HG03378 (cell line): ENCODE results near the gene HSBP1L1.
A peak's percentile ranks its signal among the peaks of the same experiment; 100 is the strongest.
"Not testable (repeated sequence)": the region's sequence is repeated elsewhere in the genome, so short reads cannot be mapped to it uniquely, and the experiment has no call there.

Source experiments
- ATAC-seq: cut with Tn5 transposase; IDR thresholded peaks from one replicate; pipeline ENCODE4 v1.9.1; 2021; ENCODE audit warnings: mild to moderate bottlenecking, moderate library complexity; ENCODE audit not compliant: unreplicated experiment

HSBP1L1 gene

DNA sequence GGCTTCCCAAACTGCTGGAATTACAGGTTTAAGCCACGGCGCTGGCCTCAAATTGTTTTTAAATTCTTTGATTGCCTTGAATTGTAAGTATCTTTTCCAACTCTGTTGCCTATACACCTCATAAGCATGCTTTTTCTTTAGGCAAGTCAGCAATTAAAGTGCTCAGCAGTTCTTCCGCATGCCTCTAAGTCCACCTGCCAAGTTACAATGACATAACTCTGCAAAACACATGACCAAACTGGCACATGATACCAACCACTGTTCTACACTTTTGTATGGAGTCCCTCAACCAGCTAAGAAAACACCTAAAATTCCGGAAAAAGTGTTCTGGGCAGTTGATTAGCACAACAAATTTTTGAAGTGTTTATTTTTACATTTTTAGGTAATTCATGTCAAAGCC lies 18.8 kb downstream of the HSBP1L1 start:
- ATAC-seq, result no peak

DNA sequence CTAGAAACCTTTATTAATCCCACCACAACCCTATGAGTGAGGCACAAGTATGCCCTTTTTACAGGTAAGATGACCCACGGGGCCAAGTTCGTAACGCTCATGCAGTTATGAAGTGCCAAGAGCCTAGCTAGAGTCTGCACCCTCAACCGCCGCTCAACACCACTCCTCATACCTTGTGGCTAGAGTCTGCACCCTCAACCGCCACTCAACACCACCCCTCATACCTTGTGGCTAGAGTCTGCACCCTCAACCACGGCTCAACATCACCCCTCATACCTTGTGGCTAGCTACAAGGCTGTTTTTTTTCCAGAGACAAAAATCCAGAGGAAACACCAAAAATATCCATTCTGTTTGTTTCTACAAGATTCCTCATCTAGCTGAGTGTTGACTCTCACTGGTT lies 19.4 kb downstream of the HSBP1L1 start:
- ATAC-seq, result no peak

GRCh38 chr18:79985172-79985571 lies 20.7 kb downstream of the HSBP1L1 start:
- no peak for ATAC-seq

- no peak for ATAC-seq
Measured at GRCh38 chr18:79986726-79987125, 22.3 kb downstream of the HSBP1L1 start.

GRCh38 chr18:79987566-79987965 lies 23.1 kb downstream of the HSBP1L1 start:
- ATAC-seq, result no peak

DNA sequence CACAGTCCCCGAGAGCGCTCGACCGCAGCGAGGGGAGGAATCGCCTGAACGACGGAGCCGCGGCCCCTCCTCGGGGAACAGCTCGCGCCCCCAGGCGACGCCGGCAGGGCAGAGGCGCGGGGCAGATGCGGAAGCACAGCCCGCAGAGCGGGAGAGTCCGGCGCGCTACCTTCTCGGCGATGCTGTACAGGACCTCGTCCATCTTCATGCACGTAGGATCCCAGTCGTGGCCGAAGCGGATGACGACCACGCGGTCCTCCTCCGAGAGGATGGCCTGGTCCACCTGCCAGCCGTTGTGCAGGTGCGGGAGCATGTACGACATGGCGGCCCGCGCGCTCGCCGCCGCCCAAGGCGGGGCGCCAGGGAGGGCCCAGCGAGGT lies 23.6 kb downstream of the HSBP1L1 start:
- ATAC-seq, result peak; percentile 53

DNA sequence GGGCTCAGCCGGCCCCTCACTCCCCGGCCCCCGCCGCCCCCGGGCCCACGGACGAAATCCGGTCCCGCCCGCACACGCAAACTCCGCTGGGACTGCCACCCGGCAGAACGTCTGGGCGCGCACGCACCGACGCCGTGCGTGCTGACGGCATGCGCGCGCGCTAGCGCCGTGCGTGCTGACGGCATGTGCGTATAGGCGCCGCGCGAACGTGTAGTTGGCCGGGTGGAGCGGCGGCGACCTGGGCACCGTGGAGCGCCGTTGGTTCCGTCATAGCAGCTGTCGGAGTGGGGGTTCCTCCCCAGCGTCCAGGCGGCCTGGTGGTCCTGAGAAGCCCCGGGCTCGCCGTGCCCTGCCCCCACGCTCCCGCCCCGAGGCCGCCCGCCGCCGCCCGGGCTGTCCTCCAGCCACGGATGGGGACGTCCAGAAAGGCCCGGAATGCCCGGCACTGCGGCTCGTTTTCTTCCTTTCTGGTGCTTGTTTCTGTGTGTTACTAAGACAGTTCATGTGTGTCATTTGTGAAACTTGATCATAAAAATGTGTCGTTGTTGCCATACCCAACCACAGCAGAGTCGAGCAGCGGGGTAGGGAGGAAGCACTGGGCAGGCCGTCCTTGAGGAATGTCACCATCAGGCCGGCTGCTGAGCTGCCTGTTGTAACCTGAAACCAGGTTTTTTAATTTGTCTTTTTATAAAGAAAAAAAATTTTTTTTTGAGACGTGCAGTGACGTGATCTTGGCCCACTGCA lies 24.2 kb downstream of the HSBP1L1 start, which contains the start of gene TXNL4A:
TXNL4A (minus strand) TSS at position 113 of the 744 bp plus-strand sequence. CDS start 171 bp downstream, outside the sequence.
- peak; percentile 81 for ATAC-seq

GRCh38 chr18:79989195-79989497 lies 24.7 kb downstream of the HSBP1L1 start:
- no peak for ATAC-seq

DNA sequence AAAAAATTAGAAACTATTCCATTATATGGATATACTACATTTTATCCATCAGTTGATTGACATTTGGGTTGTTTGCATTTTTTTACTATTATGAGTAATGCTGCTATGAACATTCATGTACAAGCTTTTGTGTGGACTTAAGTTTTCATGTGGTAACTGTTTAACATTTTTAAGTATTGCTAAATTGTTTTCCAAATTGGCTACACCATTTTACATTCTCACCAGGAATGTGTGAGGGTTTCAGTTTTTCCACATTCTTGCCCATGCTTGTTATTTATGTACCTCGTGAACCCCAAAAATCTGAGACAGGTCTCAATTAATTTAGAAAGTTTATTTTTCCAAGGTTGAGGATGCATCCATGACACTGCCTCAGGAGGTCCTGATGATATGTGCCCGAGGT lies 27.1 kb downstream of the HSBP1L1 start:
- ATAC-seq, result no peak

DNA sequence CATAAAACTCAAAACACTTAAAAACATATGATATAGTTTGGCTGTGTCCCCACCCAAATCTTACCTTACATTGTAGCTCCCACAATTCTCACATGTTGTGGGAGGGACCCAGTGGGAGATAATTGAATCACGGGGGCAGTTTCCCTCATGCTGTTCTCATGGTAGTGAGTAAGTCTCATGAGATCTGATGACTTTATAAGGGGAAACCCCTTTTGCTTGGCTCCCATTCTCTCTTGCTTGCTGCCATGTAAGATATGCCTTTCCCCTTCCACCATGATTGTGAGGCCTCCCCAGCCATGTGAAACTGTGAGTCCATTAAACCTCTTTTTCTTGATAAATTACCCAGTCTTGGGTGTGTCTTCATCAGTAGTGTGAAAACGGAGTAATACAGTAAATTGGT lies 35.3 kb downstream of the HSBP1L1 start:
- not testable (repeated sequence) for ATAC-seq

- no peak for ATAC-seq
Measured at GRCh38 chr18:80000877-80001276, 36.4 kb downstream of the HSBP1L1 start.

DNA sequence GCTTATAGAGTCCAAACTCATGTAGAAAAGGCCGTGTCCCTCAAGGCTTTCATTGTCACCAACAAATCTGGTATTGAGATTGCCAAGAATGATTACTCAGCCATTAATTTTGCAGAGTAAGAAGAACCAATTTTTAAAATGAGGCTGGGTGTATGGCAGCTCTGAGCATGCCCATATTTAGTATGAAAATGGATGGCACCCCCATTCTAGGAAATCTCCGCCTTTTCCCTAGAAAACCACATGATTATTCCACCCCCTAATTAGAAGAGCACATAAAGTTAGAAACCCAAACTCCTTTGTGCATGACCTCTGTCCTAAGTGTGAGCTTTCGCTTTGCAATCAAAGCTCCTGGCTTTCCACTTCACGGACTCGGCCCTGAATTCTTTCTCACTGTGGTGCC lies 38.0 kb downstream of the HSBP1L1 start:
- ATAC-seq, result no peak

GRCh38 chr18:80004600-80005342 lies 40.3 kb downstream of the HSBP1L1 start:
- no peak for ATAC-seq

DNA sequence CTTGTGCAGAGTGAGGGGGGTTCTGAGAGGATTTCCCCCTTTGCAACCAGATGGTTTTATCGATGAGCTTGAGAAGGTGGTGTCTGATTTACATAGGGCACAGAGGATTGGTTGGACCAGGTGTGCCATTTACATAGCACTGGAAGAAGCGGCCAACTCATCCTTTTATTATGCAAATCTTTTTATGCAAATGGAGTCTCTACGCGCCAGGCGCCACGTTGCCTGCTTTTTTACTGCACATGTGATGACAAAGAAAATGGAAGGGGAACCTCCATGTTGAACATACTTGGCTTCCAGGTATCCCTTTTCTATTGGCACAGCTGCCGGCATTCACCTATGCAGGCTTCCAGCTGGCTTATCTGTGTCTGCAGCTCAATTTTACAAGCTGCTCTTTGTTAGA lies 42.3 kb downstream of the HSBP1L1 start:
- no peak for ATAC-seq

DNA sequence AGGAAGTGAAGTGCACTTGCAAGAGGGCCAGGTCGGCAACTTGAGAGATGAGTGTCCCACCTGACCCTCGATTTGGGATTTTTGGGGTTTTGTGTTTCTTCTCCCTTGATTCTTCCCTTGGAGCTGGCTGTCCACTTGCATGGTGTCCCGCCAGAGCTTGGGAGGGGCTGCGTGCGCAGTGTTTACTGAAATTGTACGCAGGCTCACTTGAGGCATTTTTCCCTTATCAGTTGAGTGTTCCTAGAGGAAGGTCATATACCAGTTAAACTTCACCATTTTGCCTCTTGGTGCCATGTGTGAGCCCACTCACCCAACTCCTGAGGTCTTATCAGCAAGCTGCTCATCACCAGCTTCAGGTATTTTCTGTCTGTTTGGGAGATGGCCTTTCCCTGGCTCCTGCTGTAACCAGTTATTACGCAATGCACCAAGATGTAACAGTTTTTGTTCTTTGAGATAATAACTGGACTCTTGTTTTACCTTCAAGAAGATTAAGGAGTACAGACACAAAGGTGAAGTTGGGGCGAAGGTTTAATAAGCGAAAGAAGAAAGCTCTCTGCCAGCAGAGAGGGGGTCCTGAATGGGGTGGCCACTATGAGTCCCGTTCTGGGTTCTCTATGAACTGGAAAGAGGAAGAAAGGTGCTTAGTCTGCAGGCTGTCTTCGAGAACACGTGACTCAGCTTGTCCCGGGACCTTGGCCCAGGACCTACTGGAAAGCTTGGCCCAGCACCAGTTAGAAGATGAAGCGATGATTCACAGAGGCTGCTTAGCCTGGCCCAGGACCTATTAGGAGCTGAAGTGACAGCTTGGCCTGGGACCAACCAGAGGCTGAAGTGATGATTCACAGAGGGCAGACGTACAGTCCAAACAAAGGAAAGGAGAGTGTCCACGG lies 45.5 kb downstream of the HSBP1L1 start:
- no peak for ATAC-seq

- no peak for ATAC-seq
Measured at GRCh38 chr18:80010551-80010906, 46.1 kb downstream of the HSBP1L1 start.

GRCh38 chr18:80011496-80012137 lies 47.2 kb downstream of the HSBP1L1 start:
- not testable (repeated sequence) for ATAC-seq

DNA sequence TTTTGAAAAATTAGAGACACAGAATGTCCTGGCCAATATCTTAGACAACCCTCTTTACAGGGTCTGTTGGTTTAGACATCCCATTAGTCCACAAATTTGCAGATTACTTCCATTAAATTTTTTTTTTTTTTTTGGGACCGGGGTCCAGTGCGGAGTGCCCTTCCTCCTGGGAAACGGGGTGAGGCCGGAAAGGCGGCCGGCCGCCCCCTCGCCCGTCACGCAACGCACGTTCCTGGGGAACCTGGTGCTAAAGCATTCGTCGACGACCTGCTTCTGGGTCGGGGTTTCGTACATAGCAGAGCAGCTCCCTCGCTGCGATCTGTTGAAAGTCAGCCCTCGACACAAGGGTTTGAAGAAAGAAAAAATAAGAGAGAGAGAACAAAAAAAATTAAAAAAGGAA lies 48.3 kb downstream of the HSBP1L1 start:
- ATAC-seq, result no peak
